Gastroesophageal sphincter (tissue), 4 donors: ENCODE data around the gene GPLD1. TPM values are rescaled to one million over a fixed set of nuclear protein-coding genes. Genes with fewer than 3 reads are reported as not detected.
"Not testable (repeated sequence)": the region's sequence is repeated elsewhere in the genome, so short reads cannot be mapped to it uniquely, and the experiment has no call there.

ENCODE experiments used
- ATAC-seq: fragments of 150-250 bp; one replicate; pipeline ENCODE4 v1.9.1; 2016; ENCODE audit warnings: mild to moderate bottlenecking, moderate library complexity
- H3K27ac ChIP-seq, 4 donors: fragments of 200-600 bp; sonication (generic) in 3 of 4; 1 replicate in 3 of 4; 2 replicates in 1 of 4; pipeline ENCODE4 v1.5.1; 2016 to 2019
- H3K27me3 ChIP-seq: fragments of 200-600 bp; sonication (generic); one replicate; pipeline ENCODE4 v1.5.1; 2019
- H3K36me3 ChIP-seq, 2 donors: fragments of 200-600 bp; sonication (generic); one replicate each; pipeline ENCODE4 v1.5.1; 2019; ENCODE audit warnings: control low read depth in 1 of 2
- H3K4me1 ChIP-seq, 3 donors: fragments of 200-600 bp; sonication (generic); 1 replicate in 2 of 3; 2 replicates in 1 of 3; pipeline ENCODE4 v1.5.1; 2016 to 2019; ENCODE audit warnings: control low read depth in 2 of 3
- H3K4me3 ChIP-seq, 2 donors: fragments of 200-600 bp; sonication (generic); one replicate each; pipeline ENCODE4 v1.5.1; 2019; ENCODE audit warnings: mild to moderate bottlenecking in 1 of 2, moderate library complexity in 1 of 2
- H3K9me3 ChIP-seq, 3 donors: fragments of 200-600 bp; sonication (generic); one replicate each; pipeline ENCODE4 v1.5.1; 2017 to 2019; ENCODE audit warnings: control low read depth in 2 of 3
- CTCF ChIP-seq, 4 experiments: fragments of 200-600 bp in 2 of 4; fragments of 450-650 bp in 2 of 4; sonication (generic) in 1 of 4; IDR thresholded peaks; one replicate each; pipeline ENCODE4 v1.5.1; 2017 to 2019; ENCODE audit warnings: antibody characterized with exemption in 4 of 4, mild to moderate bottlenecking in 2 of 4, moderate library complexity in 2 of 4
- EP300 ChIP-seq: sonication (generic); formaldehyde crosslinking; IDR thresholded peaks from one replicate; pipeline ENCODE4 v1.6.1; 2017; ENCODE audit warnings: antibody characterized with exemption, mild to moderate bottlenecking
- POLR2A ChIP-seq, 2 donors: fragments of 450-650 bp; IDR thresholded peaks; one replicate each; pipeline ENCODE4 v1.6.1; 2017; ENCODE audit warnings: antibody characterized with exemption in 2 of 2, mild to moderate bottlenecking in 2 of 2, moderate library complexity in 1 of 2
- POLR2AphosphoS5 ChIP-seq: sonication (generic); formaldehyde crosslinking; IDR thresholded peaks from one replicate; pipeline ENCODE4 v1.6.1; 2017; ENCODE audit warnings: antibody characterized with exemption
- WGBS, 2 donors: methylation state at CpG; one replicate each; pipeline ENCODE4 v1.1.5; 2018; ENCODE audit warnings: low coverage in 1 of 2; 5-methylcytosine and 5-hydroxymethylcytosine counted together
- total RNA-seq, 4 donors: library from RNA; depleted of rRNA; stranded (reverse); fragments of >200 nt; gene quantifications; one replicate each; pipeline ENCODE4 v1.1.0, GENCODE V29; 2016

Gene GPLD1
- total RNA-seq, 4 donors from 2014 or later, result 3.8 to 7.8 (median 5.6) TPM

GRCh38 chr6:24520929-24521546, 31.7 kb upstream of the GPLD1 start:
- no peak overlapping the region for H3K4me3 ChIP-seq
- TF ChIP-seq POLR2A (IDR thresholded peaks at IDR 0.05) (no peak), CTCF (IDR thresholded peaks at IDR 0.05) (peak in 1 of 4 experiments; percentile 56)
- WGBS, 2 donors, result 36 to 50% methylated on average over 2 to 6 of the region's 6 CpGs
- peak; percentile 60 for ATAC-seq
- no peaks in the 10 kb centered on the region for H3K9me3 ChIP-seq
- H3K27ac ChIP-seq, result no peak overlapping the region
- no peaks in the 10 kb centered on the region for H3K27me3 ChIP-seq
- peaks cover 0 to 9% of the 10 kb centered on the region in 2 donors for H3K36me3 ChIP-seq
- H3K4me1 ChIP-seq, result peaks cover 0 to 14% (median 0%) of the 10 kb centered on the region in 3 donors

- WGBS, 2 donors, result 61 to 66% methylated on average over 3 to 4 of the region's 4 CpGs
- peaks cover 0 to 14% (median 0%) of the 10 kb centered on the region in 3 donors for H3K4me1 ChIP-seq
- ATAC-seq, result peak; percentile 62
- TF ChIP-seq POLR2AphosphoS5, result no peak
- TF ChIP-seq EP300, result no peak
- no peak for TF ChIP-seq POLR2A (IDR thresholded peaks at IDR 0.05)
- TF ChIP-seq CTCF (IDR thresholded peaks at IDR 0.05), result no peak
- no peaks in the 10 kb centered on the region for H3K9me3 ChIP-seq
- H3K27ac ChIP-seq, result peak overlapping the region in 3 of 4 donors; percentile 22 to 57 (median 41)
- peaks cover 0 to 31% of the 10 kb centered on the region in 2 donors for H3K36me3 ChIP-seq
- H3K4me3 ChIP-seq, result no peak overlapping the region
- no peaks in the 10 kb centered on the region for H3K27me3 ChIP-seq
These were observed 28.5 kb upstream of the GPLD1 start for GRCh38 chr6:24517659-24518543.

- 88 to 96% methylated on average over 3 to 4 of the region's 4 CpGs for WGBS, 2 donors
- H3K4me1 ChIP-seq, result peaks cover 0 to 14% (median 0%) of the 10 kb centered on the region in 3 donors
- H3K4me3 ChIP-seq, result no peak overlapping the region
- H3K9me3 ChIP-seq, result no peaks in the 10 kb centered on the region
- H3K27ac ChIP-seq, result no peak overlapping the region
- TF ChIP-seq CTCF (IDR thresholded peaks at IDR 0.05), result no peak
- no peak for TF ChIP-seq EP300
- no peak for TF ChIP-seq POLR2AphosphoS5
- no peak for TF ChIP-seq POLR2A (IDR thresholded peaks at IDR 0.05)
- peaks cover 0 to 52% of the 10 kb centered on the region in 2 donors for H3K36me3 ChIP-seq
- no peaks in the 10 kb centered on the region for H3K27me3 ChIP-seq
- no peak for ATAC-seq
These were observed 24.2 kb upstream of the GPLD1 start for GRCh38 chr6:24513602-24514001.

- H3K4me1 ChIP-seq, H3K4me3 ChIP-seq, H3K27me3 ChIP-seq, ATAC-seq, H3K9me3 ChIP-seq, H3K27ac ChIP-seq: not testable (repeated sequence)
- WGBS, 2 donors, result 56 to 72% methylated on average over 4 to 5 of the region's 6 CpGs
- H3K36me3 ChIP-seq, result peaks cover 0 to 68% of the 10 kb centered on the region in 2 donors
These were observed 22.6 kb upstream of the GPLD1 start for GRCh38 chr6:24511976-24512375.

GRCh38 chr6:24506814-24507520, 17.6 kb upstream of the GPLD1 start:
- no peak overlapping the region for H3K27ac ChIP-seq

More at GRCh38 chr6:24506814-24507520, 17.6 kb upstream of the GPLD1 start:
- Histone ChIP-seq H3K4me1 (no peaks in the 10 kb centered on the region), H3K4me3 (no peak overlapping the region), H3K36me3 (peaks cover 0 to 80% of the 10 kb centered on the region in 2 donors), H3K27me3 (no peaks in the 10 kb centered on the region), H3K9me3 (no peaks in the 10 kb centered on the region)
- TF ChIP-seq POLR2AphosphoS5, result no peak
- no peak for TF ChIP-seq EP300
- TF ChIP-seq CTCF (IDR thresholded peaks at IDR 0.05), result no peak
- no peak for TF ChIP-seq POLR2A (IDR thresholded peaks at IDR 0.05)
- 87 to 88% methylated on average over 2 to 3 of the region's 3 CpGs for WGBS, 2 donors
- ATAC-seq, result no peak
